NCI-H526 (cell line): ENCODE data around the gene IRF9.
A peak's percentile ranks its signal among the peaks of the same experiment; 100 is the strongest.
"Not testable (repeated sequence)": the region's sequence is repeated elsewhere in the genome, so short reads cannot be mapped to it uniquely, and the experiment has no call there.

ENCODE experiments used
- DNase-seq, 2 experiments: peaks; one replicate each; lab custom pipeline; 2025; lab: John Stamatoyannopoulos, UW

Gene IRF9

GRCh38 chr14:24195186-24196070 lies 34.4 kb downstream of the IRF9 start, which contains the start of gene TM9SF1:
TSS of gene TM9SF1 (minus strand) at chr14:24195441. CDS start at chr14:24195019, 422 bp downstream.
- peak; percentile 73 to 88 for DNase-seq

DNA sequence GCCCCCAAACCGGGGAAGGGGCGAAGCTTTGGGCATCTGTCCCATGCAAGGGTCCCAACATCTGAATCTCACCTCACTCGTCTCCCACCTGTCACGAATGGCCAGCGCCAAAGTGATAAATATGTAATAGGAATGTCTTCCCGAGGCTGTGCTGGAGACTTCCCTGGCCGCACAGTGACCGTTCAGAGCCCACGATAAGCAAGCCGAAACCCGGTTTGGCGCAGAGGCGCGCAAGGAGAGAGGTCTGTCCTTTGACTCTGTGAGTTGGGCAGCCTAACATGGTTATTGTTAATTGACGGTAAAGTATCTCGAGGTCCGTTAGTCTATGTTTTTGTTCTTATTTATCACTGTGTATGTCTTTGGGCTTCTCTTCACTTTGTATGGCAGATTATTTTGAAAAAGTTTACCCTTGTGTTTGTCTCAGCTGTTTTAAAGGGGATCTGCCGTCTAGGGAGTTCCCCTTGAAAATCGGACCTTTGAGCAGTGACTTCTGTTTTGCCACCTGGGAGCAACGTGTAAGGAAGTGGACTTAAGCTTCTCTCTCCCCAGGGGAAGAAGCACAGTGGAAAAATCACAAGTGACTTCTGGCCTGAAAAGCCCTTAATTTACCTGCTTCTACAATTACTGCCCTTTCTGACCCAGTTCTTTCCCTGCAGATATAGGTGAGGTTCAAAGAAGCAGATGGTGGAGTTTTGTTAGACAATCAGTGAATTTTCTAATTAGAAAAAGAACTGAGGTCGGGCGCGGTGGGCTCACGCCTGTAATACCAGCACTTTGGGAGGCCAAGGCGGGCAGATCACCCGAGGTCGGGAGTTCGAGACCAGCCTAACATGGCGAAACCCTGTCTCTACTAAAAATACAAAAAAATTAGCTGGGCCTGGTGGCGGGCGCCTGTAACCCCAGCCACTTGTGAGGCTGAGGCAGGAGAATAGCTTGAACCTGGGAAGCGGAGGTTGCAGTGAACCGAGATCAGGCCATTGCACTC lies 35.3 kb downstream of the IRF9 start:
- peak in 1 of 2 experiments; percentile 52 for DNase-seq

DNA sequence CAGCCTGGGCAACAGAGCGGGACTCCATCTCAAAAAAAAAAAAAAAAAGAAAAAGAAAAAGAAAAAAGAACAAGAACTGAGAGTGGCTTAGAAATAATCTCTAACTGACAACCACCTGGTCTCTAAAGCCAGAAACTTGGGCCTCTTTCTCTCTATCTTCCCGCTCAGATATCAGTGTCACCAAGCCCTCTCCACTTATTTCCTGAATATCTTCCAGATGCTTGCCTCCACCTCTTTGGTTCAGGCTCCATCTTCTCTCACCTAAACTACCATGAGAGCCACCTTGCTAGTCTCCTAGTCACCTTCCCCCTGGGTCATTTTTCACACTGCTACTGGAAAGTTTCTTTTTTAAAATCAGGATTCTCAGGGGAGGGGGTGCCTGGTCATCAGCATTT lies 36.0 kb downstream of the IRF9 start:
- no peak for DNase-seq

DNA sequence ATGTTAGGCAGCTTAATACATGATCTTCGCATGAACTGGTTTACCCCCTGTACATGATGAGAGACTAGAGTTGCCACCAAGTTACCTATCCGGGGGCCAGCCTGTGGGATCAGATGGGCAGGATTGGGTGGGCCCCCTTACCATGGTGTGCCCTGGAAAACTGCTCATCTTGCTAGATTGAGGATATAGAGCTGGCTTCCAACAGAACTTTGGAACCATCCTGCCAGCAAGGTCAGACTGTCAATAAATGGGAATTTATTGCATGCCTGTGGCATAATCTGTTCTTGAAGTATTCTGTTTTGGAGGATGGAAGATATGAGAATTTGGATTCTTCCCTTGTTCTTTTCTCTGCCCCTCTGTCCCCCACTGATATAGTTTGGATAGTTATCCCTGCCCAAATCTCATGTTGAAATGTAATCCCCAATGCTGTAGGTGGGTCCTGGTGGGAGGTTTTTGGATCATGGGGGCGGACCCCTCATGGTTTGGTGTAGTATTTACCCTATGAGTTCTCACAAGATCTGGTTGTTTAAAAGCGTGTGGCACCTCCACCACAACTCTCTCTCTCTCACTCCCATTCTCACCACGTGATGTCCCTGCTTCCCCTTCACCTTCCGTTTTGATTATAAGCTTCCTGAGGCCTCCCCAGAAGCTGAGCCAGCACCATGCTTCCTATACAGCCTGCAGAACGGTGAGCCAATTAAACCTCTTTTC lies 37.9 kb downstream of the IRF9 start:
- DNase-seq, result no peak

- DNase-seq, result not testable (repeated sequence)
These were observed 41.5 kb downstream of the IRF9 start for GRCh38 chr14:24202538-24202937.

- DNase-seq, result not testable (repeated sequence)
These were observed 42.3 kb downstream of the IRF9 start for GRCh38 chr14:24203249-24203886.

GRCh38 chr14:24204163-24205146 lies 43.4 kb downstream of the IRF9 start:
- no peak for DNase-seq

DNA sequence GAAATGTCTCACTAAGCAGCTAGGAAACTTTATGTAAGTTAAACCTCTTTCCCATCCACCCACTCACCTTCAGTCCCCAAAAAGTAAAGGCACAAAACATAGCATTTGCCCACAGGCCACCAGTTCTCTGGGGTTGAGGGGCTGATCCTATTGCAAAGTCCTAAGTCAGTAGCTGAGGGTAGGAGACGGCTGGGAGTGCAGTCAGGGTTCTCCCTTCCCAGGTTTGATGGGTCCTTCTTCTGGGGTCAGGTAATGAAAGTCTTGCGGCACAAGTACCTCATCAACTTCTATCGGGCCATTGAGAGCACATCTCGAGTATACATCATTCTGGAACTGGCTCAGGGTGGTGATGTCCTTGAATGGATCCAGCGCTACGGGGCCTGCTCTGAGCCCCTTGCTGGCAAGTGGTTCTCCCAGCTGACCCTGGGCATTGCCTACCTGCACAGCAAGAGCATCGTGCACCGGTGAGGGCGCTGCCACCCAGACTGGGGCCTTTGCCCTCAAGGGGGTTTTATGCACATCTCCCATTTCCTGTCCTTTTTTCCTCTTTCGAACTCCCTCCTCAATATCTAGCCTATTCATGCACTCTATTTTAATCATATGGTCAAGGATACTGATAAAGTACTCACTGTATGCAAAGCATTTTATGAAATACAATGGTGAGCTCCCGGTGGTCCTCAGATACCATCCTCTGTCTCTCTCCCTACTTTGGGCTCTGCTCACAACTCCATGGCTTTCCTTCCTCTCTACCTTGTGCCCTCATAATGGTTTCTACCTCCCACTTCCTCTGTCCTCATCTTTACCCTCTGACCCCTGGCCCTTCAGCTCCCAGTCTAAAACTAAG lies 45.4 kb downstream of the IRF9 start:
- no peak for DNase-seq

DNA sequence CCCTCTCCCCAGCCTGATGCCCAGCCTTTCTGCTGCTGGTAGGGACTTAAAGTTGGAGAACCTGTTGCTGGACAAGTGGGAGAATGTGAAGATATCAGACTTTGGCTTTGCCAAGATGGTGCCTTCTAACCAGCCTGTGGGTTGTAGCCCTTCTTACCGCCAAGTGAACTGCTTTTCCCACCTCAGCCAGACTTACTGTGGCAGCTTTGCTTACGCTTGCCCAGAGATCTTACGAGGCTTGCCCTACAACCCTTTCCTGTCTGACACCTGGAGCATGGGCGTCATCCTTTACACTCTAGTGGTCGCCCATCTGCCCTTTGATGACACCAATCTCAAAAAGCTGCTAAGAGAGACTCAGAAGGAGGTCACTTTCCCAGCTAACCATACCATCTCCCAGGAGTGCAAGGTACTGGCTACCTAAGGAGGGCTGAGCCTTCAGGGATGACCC lies 46.1 kb downstream of the IRF9 start:
- DNase-seq, result no peak

GRCh38 chr14:24207625-24208024 lies 46.6 kb downstream of the IRF9 start:
- DNase-seq, result no peak

DNA sequence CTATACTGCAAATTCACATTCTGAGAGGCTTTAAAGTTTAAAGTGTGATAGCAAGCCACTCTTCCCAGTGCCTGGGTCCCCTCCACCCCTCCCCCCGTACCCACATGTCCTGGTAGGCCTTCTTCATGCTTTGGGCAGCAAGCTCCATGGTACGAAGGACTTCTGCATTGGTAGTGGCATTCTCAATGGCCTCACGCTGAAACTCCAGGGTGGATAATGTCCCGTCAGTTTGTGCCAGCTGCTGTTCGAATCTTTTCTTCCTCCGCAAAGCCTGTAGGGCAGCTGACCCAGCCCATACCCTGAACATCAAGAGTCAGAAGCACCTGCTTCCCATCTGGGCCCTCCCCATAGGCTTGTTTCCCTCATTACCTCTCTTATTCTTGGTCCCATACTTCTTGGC lies 50.2 kb downstream of the IRF9 start:
- no peak for DNase-seq

- DNase-seq, result peak; percentile 94 to 97
These were observed 52.1 kb downstream of the IRF9 start, which contains the start of gene CHMP4A for GRCh38 chr14:24212924-24213865. TSS of gene CHMP4A (minus strand) at chr14:24213488. CDS start at chr14:24213439, 49 bp downstream.

DNA sequence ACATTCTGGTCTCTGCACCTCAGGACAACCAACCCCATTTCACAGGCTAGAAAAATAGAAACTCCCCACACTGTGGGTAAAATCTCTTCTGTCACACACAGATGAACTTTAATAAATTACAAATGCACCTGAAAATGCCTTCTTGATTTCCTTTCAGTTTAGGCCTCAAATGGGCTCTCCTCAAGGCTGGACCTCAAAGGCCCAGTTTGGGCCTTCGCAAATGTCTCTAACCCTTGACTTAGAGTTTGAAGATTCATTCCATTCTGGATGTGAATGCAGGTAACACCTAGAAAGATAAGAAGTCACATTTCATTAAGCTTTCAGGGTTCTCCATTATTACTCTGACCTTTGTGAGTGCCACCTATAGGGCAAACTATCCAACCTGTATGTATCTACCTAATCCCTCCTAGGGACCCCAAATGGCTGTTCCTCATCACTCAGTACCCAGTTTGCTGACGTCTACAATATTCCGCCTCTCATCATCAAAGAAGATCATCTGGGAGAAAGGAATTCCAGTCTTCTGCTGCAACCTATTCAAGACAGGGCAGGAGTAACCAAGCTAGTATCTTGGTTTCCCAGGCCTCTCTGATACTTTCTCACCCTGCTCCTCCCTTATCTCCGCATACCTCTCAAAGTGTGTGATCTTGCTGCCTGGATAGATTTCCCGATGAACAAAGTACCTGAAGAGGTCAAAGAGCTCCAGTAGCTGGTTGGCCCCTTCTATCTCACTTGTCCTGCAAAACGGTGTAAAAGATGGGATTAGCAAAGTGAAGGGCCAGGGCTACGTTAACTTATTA lies 53.0 kb downstream of the IRF9 start:
- DNase-seq, result no peak

DNA sequence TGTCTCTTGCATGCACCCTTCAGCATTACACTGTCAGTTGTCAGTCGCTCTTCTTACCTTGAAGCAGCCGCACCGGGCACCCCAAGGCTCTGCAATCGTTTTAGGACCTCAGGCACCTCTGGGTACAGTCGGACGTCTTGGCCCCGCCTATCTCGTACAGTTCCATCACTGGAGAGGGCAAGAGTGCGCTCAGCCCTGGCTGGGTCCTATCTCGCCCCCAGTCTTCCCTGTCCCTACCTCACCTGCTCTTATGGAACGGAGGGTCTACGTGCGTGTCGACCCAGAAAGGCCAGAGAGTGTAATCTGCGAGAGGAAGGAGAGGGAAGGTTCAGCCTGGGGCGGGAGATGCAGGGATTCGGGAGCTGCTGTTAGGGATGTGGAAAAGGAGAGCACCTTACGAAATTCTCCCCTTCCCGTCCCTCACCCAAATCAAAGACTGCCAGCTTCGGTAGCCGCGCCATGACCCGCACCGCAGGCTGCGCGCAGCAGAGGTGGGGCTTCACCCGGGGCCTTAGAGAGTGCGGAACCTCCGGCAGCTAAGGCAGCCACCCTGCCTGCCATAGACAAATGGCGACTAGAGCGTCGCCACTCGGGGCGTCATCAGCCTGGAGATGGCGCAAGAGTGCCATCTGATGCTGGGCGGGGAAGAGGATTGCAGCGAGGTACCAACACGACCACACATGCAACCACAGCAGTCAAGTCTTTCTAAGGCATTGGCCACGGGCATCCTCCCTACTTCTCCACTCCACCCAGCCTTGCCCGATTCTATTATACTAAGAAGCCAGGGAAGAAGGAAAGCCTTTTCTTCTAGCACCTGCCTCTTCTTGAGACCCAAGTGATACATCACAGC lies 54.7 kb downstream of the IRF9 start, which contains the start of gene MDP1:
TSS of gene MDP1 (minus strand) at position 572 of the 850 bp plus-strand sequence. CDS start at position 461, 111 bp downstream.
- DNase-seq, result peak; percentile 64 to 92
